GM10847 (cell line): ENCODE results near the gene ZBTB44.

Experiments
- POLR2A ChIP-seq: IDR thresholded peaks from 2 replicates; pipeline ENCODE4 v1.6.1; 2011; ENCODE audit not compliant: insufficient read length; ENCODE audit errors: extremely low read depth

ZBTB44 gene

GRCh38 chr11:130227373-130227772 is 87.3 kb downstream of the ZBTB44 start:
- TF ChIP-seq POLR2A, result no peak

GRCh38 chr11:130223291-130223971 is 91.3 kb downstream of the ZBTB44 start:
- no peak for TF ChIP-seq POLR2A

GRCh38 chr11:130220311-130221035 is 94.2 kb downstream of the ZBTB44 start:
- TF ChIP-seq POLR2A, result no peak

- no peak for TF ChIP-seq POLR2A
These were observed 95.6 kb downstream of the ZBTB44 start for GRCh38 chr11:130219148-130219547.

- no peak for TF ChIP-seq POLR2A
These were observed 96.1 kb downstream of the ZBTB44 start for GRCh38 chr11:130218501-130219070.

GRCh38 chr11:130217133-130218031 is 97.3 kb downstream of the ZBTB44 start:
- TF ChIP-seq POLR2A, result no peak

GRCh38 chr11:130216591-130217132 is 98.1 kb downstream of the ZBTB44 start:
- no peak for TF ChIP-seq POLR2A

- no peak for TF ChIP-seq POLR2A
These were observed 98.5 kb downstream of the ZBTB44 start for GRCh38 chr11:130216221-130216550.

GRCh38 chr11:130215531-130216220 is 99.0 kb downstream of the ZBTB44 start:
- TF ChIP-seq POLR2A, result no peak

- TF ChIP-seq POLR2A, result no peak
These were observed 99.7 kb downstream of the ZBTB44 start for GRCh38 chr11:130214861-130215530.

GRCh38 chr11:130213979-130214281 is 100.8 kb downstream of the ZBTB44 start:
- TF ChIP-seq POLR2A, result no peak

GRCh38 chr11:130213143-130213978 is 101.4 kb downstream of the ZBTB44 start:
- TF ChIP-seq POLR2A, result no peak

- no peak for TF ChIP-seq POLR2A
These were observed 102.2 kb downstream of the ZBTB44 start for GRCh38 chr11:130212431-130212961.
